Panc1 (cell line): ENCODE measurements around the gene SERPINB13. TPM values are rescaled to one million over a fixed set of nuclear protein-coding genes. Genes with fewer than 3 reads are reported as not detected.

ENCODE experiments used
- ATAC-seq: fragments of 200-7000 bp; cut with Tn5 transposase; 2 replicates; pipeline ENCODE4 v1.9.1; 2020; ENCODE audit warnings: mild to moderate bottlenecking, moderate library complexity
- BruUV-seq: library from RNA; stranded (reverse); fragments of 400-500 nt; replicated peaks from 2 replicates; lab custom pipeline; 2021; lab: Mats Ljungman, UMichigan
- CTCF ChIA-PET: fragments of 300-600 bp; sonication (Branson Sonifier 250); formaldehyde crosslinking; loops from one replicate; lab custom pipeline; 2022; ENCODE audit warnings: antibody characterized with exemption; lab: Charles Lee
- POLR2A ChIA-PET: fragments of 300-600 bp; sonication (Branson Sonifier 250); formaldehyde crosslinking; loops from one replicate; lab custom pipeline; 2022; ENCODE audit warnings: antibody characterized with exemption; lab: Charles Lee
- DNase-seq: peaks from one replicate; pipeline ENCODE4 v3.0.0-alpha.2; 2010; ENCODE audit warnings: low read depth, low spot score
- H3K27ac ChIP-seq: 2 replicates; pipeline ENCODE4 v1.5.1; 2011; ENCODE audit warnings: mild to moderate bottlenecking, low read length, inconsistent platforms
- H3K27me3 ChIP-seq: fragments of 200-500 bp; sonication (Bioruptor generic); 2 replicates; pipeline ENCODE4 v1.6.0; 2014; ENCODE audit warnings: low read length, inconsistent platforms; ENCODE audit not compliant: control insufficient read depth, insufficient read depth
- H3K36me3 ChIP-seq: fragments of 200-500 bp; sonication (Bioruptor generic); 2 replicates; pipeline ENCODE4 v1.5.1; 2014; ENCODE audit warnings: inconsistent platforms, mild to moderate bottlenecking, low read length, moderate library complexity; ENCODE audit not compliant: control insufficient read depth, insufficient read depth
- H3K4me1 ChIP-seq: 2 replicates; pipeline ENCODE4 v1.5.1; 2011; ENCODE audit warnings: inconsistent platforms, mild to moderate bottlenecking, low read length, moderate library complexity; ENCODE audit not compliant: control insufficient read depth, insufficient read depth
- H3K4me3 ChIP-seq, 2 experiments: 2 replicates each; pipeline ENCODE4 v1.5.1; 2011 to 2012; ENCODE audit warnings: low read depth in 2 of 2, low read length in 2 of 2, mild to moderate bottlenecking in 2 of 2, inconsistent platforms in 1 of 2, moderate library complexity in 1 of 2
- H3K9me3 ChIP-seq: fragments of 200-500 bp; sonication (Bioruptor generic); 2 replicates; pipeline ENCODE4 v1.5.1; 2014; ENCODE audit warnings: low read depth, mild to moderate bottlenecking, inconsistent platforms, low read length, moderate library complexity; ENCODE audit not compliant: control insufficient read depth, insufficient read depth
- CTCF ChIP-seq: fragments of 450-650 bp; IDR thresholded peaks from 2 replicates; pipeline ENCODE4 v1.5.1; 2017; ENCODE audit warnings: mild to moderate bottlenecking
- POLR2AphosphoS5 ChIP-seq: IDR thresholded peaks from 2 replicates; pipeline ENCODE4 v1.6.1; 2012; ENCODE audit warnings: mild to moderate bottlenecking, low read depth, low read length, moderate library complexity
- REST ChIP-seq, 2 experiments: IDR thresholded peaks; 2 replicates each; pipeline ENCODE4 v1.6.1; 2011 to 2012; ENCODE audit warnings: low read depth in 2 of 2, control low read depth in 1 of 2, low read length in 1 of 2, mild to moderate bottlenecking in 1 of 2, moderate library complexity in 1 of 2; ENCODE audit not compliant: insufficient read depth in 1 of 2
- SIN3A ChIP-seq: IDR thresholded peaks from 2 replicates; pipeline ENCODE4 v1.6.1; 2012; ENCODE audit warnings: low read depth, mild to moderate bottlenecking, low read length, moderate library complexity, borderline replicate concordance; ENCODE audit not compliant: insufficient read depth
- TCF7L2 ChIP-seq: IDR thresholded peaks from 2 replicates; pipeline ENCODE4 v1.6.1; 2011; ENCODE audit warnings: mild to moderate bottlenecking, low read depth, low read length, inconsistent platforms
- in situ Hi-C: cut with HindIII; loops from 2 replicates; pipeline ENCODE4 v1.10.0; 2016; ENCODE audit warnings: low sequenced_read_pairs, low pct_unique_long_range_greater_than_20kb
- intact Hi-C: fragments of 100-400 bp; cut with micrococcal nuclease; formaldehyde crosslinking; loops from one replicate; pipeline ENCODE4 v1.10.0; 2022; ENCODE audit not compliant: unreplicated experiment
- total RNA-seq: library from RNA; stranded (reverse); gene quantifications from one replicate; pipeline ENCODE4 v1.2.1, GENCODE V29; 2021; ENCODE audit not compliant: unreplicated experiment

The SERPINB13 gene
- total RNA-seq, 1 experiment from 2014 or later = not detected

- CTCF ChIA-PET = no interaction called here
- in situ Hi-C loops (no loop called here), intact Hi-C loops (no loop called here)
- no peaks in the 10 kb centered on the region for H3K36me3 ChIP-seq
- H3K4me3 ChIP-seq = no peak overlapping the region
- no peak overlapping the region for H3K27ac ChIP-seq
- POLR2A ChIA-PET = no interaction called here
- BruUV-seq = no TSS peak
- H3K27me3 ChIP-seq = no peaks in the 10 kb centered on the region; the same call in 1 of the 2 replicates
- ATAC-seq = no peak
- H3K9me3 ChIP-seq = no peaks in the 10 kb centered on the region
- no peak for TF ChIP-seq POLR2AphosphoS5
- no peak for TF ChIP-seq TCF7L2
- TF ChIP-seq SIN3A = no peak
- TF ChIP-seq REST (IDR thresholded peaks at IDR 0.05; ENCODE audit: insufficient read depth in 1 of 2, low read depth in 2 of 2, low read length in 1 of 2) = no peak
- TF ChIP-seq CTCF = no peak
- no peak for DNase-seq
- H3K4me1 ChIP-seq = no peaks in the 10 kb centered on the region
Observed at GRCh38 chr18:63551769-63552168, 35.4 kb upstream of the SERPINB13 start.

DNA sequence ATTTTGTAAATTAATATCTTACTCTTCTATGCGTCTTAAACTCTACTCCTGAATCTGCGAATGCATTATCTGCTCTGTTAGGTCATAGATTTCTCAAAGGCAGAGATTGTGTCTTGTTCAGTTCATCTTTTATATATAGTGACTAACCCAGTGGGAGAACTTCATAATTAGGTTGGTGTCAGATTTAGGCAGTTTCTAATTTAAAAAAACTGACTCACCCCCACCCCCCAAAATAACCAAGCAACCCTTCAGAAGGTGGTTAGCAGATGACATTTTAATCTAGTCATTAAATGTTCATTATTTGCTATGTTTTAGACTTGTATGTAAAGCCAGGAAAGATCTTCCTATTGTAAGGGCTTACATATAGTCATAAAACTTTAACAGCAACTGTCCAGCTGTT lies 34.6 kb upstream of the SERPINB13 start:
- Histone ChIP-seq H3K36me3 (no peaks in the 10 kb centered on the region), H3K4me3 (no peak overlapping the region), H3K9me3 (no peaks in the 10 kb centered on the region), H3K27me3 (no peaks in the 10 kb centered on the region; the same call in 1 of the 2 replicates), H3K27ac (no peak overlapping the region), H3K4me1 (no peaks in the 10 kb centered on the region)
- DNase-seq (no peak), ATAC-seq (no peak)
- BruUV-seq = no TSS peak
- TF ChIP-seq CTCF (no peak), REST (IDR thresholded peaks at IDR 0.05; ENCODE audit: insufficient read depth in 1 of 2, low read depth in 2 of 2, low read length in 1 of 2) (no peak), POLR2AphosphoS5 (no peak), SIN3A (no peak), TCF7L2 (no peak)
- in situ Hi-C loops (no loop called here), intact Hi-C loops (no loop called here)
- ChIA-PET CTCF (no interaction called here), POLR2A (no interaction called here)
